ENCODE measurements around the gene JMJD7.

DNA sequence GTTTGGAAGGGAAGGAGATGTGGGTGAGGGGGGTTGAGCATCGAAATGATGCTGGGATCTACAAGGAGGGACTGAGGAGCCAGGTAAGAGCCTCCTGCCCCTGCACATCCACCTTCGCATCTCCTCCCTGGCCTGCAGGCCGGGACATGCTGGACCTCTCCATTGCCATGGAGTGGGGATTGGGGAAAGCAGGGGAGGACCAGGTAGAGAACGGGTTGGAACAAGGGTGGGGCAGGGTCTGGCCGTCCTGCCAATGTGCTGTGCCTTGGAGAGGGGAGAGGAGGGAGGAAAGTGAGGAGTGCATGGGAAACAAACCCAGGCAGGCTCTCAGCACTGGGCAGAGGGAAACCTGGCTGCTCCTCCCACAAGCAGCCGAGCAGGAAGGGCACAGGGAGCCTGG is 21.3 kb downstream of the JMJD7 start:
- TF ChIP-seq, protein P1, sequence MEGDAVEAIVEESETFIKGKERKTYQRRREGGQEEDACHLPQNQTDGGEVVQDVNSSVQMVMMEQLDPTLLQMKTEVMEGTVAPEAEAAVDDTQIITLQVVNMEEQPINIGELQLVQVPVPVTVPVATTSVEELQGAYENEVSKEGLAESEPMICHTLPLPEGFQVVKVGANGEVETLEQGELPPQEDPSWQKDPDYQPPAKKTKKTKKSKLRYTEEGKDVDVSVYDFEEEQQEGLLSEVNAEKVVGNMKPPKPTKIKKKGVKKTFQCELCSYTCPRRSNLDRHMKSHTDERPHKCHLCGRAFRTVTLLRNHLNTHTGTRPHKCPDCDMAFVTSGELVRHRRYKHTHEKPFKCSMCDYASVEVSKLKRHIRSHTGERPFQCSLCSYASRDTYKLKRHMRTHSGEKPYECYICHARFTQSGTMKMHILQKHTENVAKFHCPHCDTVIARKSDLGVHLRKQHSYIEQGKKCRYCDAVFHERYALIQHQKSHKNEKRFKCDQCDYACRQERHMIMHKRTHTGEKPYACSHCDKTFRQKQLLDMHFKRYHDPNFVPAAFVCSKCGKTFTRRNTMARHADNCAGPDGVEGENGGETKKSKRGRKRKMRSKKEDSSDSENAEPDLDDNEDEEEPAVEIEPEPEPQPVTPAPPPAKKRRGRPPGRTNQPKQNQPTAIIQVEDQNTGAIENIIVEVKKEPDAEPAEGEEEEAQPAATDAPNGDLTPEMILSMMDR (IDR thresholded peaks at IDR 0.05): no peak
- TF ChIP-seq POLR2A (IDR thresholded peaks at IDR 0.05): no peak
